A673 (cell line): ENCODE measurements around the gene ATF4. TPM values are rescaled to one million over a fixed set of nuclear protein-coding genes. Genes with fewer than 3 reads are reported as not detected.

Source experiments
- BruUV-seq: library from RNA; stranded (reverse); fragments of 400-500 nt; replicated peaks from 2 replicates; lab custom pipeline; 2021; lab: Mats Ljungman, UMichigan
- CTCF ChIA-PET: fragments of 300-600 bp; sonication (Branson Sonifier 250); formaldehyde crosslinking; loops from one replicate; lab custom pipeline; 2022; ENCODE audit warnings: antibody characterized with exemption; lab: Charles Lee
- POLR2A ChIA-PET: fragments of 300-600 bp; sonication (Branson Sonifier 250); formaldehyde crosslinking; loops from one replicate; lab custom pipeline; 2022; ENCODE audit warnings: antibody characterized with exemption; ENCODE audit not compliant: low non-redundant PET; lab: Charles Lee
- DNase-seq: peaks from one replicate; pipeline ENCODE4 v3.0.0-alpha.2; 2015; ENCODE audit warnings: low spot score
- H3K27ac ChIP-seq: fragments of 200-600 bp; sonication (generic); 2 replicates; pipeline ENCODE4 v1.5.1; 2016; ENCODE audit warnings: mixed run types, low read depth, mild to moderate bottlenecking, mixed read lengths, antibody characterized with exemption, low read length; ENCODE audit not compliant: poor library complexity, severe bottlenecking
- H3K27me3 ChIP-seq: fragments of 200-600 bp; sonication (generic); replicated peaks from 2 replicates; pipeline ENCODE4 v1.6.1; 2017; ENCODE audit warnings: mixed run types, low read depth, mild to moderate bottlenecking, mixed read lengths, antibody characterized with exemption, low read length; ENCODE audit not compliant: insufficient read depth, poor library complexity
- H3K36me3 ChIP-seq: fragments of 200-600 bp; sonication (generic); 2 replicates; pipeline ENCODE4 v1.6.1; 2016; ENCODE audit warnings: mixed run types, mild to moderate bottlenecking, mixed read lengths, antibody characterized with exemption, low read length; ENCODE audit not compliant: insufficient read depth, poor library complexity, severe bottlenecking
- H3K4me1 ChIP-seq: fragments of 200-600 bp; sonication (generic); 2 replicates; pipeline ENCODE4 v1.6.1; 2017; ENCODE audit warnings: mixed run types, mild to moderate bottlenecking, mixed read lengths, antibody characterized with exemption, low read length; ENCODE audit not compliant: insufficient read depth, poor library complexity, severe bottlenecking
- H3K4me3 ChIP-seq: fragments of 200-600 bp; sonication (generic); 2 replicates; pipeline ENCODE4 v1.5.1; 2016; ENCODE audit warnings: low read depth, mixed run types, mild to moderate bottlenecking, mixed read lengths, low read length; ENCODE audit not compliant: poor library complexity, severe bottlenecking
- H3K9me3 ChIP-seq: fragments of 200-600 bp; sonication (generic); 2 replicates; pipeline ENCODE4 v1.6.1; 2016; ENCODE audit warnings: mixed run types, low read depth, mild to moderate bottlenecking, mixed read lengths, antibody characterized with exemption, low read length; ENCODE audit not compliant: poor library complexity, severe bottlenecking
- EZH2 ChIP-seq: fragments of 200-600 bp; sonication (generic); IDR thresholded peaks from 2 replicates; pipeline ENCODE4 v1.6.1; 2017; ENCODE audit warnings: borderline replicate concordance, low read depth, mild to moderate bottlenecking, mixed read lengths, antibody characterized with exemption, low read length; ENCODE audit not compliant: poor library complexity, severe bottlenecking
- intact Hi-C: fragments of 100-400 bp; cut with micrococcal nuclease; formaldehyde crosslinking; loops from one replicate; pipeline ENCODE4 v1.10.0; 2022; ENCODE audit not compliant: unreplicated experiment
- total RNA-seq: library from RNA; stranded (reverse); gene quantifications from 2 replicates; pipeline ENCODE4 v1.2.3, GENCODE V29; 2021
- TF ChIP-seq, protein P1 (sequence below): fragments of 300-800, 200-600 bp; sonication (generic); conservative IDR thresholded peaks from 2 replicates; pipeline ENCODE4 v1.5.1; 2017; ENCODE audit warnings: low read depth, mild to moderate bottlenecking, antibody characterized with exemption, low read length, moderate library complexity, mixed read lengths

ATF4 gene
- total RNA-seq, 1 experiment from 2014 or later = 476 TPM

DNA sequence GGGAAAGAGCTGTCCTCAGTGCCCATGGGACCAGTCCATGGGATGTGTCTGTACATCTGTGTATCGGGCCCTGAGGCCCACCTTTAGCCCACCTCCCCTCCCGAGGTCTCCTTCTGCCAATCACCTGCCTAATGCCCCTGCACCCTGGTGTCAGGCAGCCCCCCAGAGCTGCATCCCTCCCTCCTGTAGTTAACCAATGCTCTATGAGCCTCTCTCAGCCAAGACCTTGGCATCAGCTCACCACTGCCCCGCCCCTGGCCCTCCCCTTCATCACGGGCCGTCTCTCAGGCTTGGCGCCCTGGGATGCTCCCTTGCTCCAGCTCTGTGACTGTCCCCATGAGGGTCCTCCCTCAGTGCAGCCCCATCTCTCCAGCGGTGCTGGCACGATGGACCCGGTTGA, 45.0 kb upstream of the ATF4 start:
- CTCF ChIA-PET = no interaction called here
- intact Hi-C loops = no loop called here
- no TSS peak for BruUV-seq
- H3K27ac ChIP-seq = no peak overlapping the region
- H3K4me1 ChIP-seq = peaks cover 14% of the 10 kb centered on the region
- H3K4me3 ChIP-seq = no peak overlapping the region
- no peak for DNase-seq
- H3K27me3 ChIP-seq = no peaks in the 10 kb centered on the region
- TF ChIP-seq, protein P1, sequence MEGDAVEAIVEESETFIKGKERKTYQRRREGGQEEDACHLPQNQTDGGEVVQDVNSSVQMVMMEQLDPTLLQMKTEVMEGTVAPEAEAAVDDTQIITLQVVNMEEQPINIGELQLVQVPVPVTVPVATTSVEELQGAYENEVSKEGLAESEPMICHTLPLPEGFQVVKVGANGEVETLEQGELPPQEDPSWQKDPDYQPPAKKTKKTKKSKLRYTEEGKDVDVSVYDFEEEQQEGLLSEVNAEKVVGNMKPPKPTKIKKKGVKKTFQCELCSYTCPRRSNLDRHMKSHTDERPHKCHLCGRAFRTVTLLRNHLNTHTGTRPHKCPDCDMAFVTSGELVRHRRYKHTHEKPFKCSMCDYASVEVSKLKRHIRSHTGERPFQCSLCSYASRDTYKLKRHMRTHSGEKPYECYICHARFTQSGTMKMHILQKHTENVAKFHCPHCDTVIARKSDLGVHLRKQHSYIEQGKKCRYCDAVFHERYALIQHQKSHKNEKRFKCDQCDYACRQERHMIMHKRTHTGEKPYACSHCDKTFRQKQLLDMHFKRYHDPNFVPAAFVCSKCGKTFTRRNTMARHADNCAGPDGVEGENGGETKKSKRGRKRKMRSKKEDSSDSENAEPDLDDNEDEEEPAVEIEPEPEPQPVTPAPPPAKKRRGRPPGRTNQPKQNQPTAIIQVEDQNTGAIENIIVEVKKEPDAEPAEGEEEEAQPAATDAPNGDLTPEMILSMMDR = no peak
- TF ChIP-seq EZH2 = no peak
- POLR2A ChIA-PET = no interaction called here
- H3K9me3 ChIP-seq = no peaks in the 10 kb centered on the region
- H3K36me3 ChIP-seq = no peaks in the 10 kb centered on the region

DNA sequence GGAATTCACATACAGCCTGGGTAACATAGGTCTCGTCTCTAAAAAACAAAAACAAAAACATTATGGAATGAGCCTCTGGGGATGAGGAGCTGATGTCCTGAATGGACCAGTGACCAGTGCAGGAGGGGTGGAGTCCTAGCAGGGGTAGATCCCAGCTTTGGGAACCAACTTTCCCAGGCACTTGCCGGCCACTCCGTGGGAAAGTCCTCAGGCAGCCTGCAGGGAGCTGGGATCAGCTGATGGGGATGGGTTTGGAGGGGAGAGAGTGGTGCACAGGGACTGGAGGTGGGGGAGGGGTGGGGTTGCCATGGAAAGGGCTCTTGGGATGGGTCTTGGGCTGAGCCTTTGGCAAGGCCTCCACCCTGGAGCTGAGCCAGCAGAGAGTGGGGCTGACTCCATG, 44.5 kb upstream of the ATF4 start:
- DNase-seq = no peak
- Histone ChIP-seq H3K4me3 (no peak overlapping the region), H3K9me3 (no peaks in the 10 kb centered on the region), H3K27me3 (no peaks in the 10 kb centered on the region), H3K36me3 (no peaks in the 10 kb centered on the region), H3K27ac (no peak overlapping the region), H3K4me1 (peaks cover 14% of the 10 kb centered on the region)
- ChIA-PET POLR2A (no interaction called here), CTCF (interaction anchor here (1.4 kb wide), 1 partner anchor 21 kb away, joined by 4 read pairs; no protein-coding TSS in a partner anchor)
- TF ChIP-seq, protein P1 = no peak
- no peak for TF ChIP-seq EZH2
- no TSS peak for BruUV-seq
- intact Hi-C loops = no loop called here

DNA sequence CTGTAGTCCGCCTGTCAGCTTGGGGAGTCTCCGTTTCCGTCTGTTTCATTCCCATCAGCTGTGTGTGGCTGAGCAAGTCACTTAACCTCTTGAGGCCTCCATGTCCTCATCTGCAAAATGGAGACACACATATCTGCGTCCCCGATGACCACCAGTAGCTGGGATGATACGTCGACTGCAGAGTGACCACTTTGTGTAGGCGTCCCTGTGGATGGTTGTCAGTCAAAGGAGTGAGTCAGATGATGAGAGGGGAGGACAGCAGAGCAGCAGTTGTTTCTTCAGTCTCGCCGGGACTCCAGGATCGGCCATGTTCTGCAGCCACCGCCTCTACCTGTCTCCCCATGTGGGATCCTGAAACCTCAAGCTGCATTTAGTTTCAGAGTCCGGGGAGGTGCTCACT, 43.7 kb upstream of the ATF4 start:
- CTCF ChIA-PET = interaction anchor here (1.4 kb wide), 1 partner anchor 20 kb away, joined by 4 read pairs; no protein-coding TSS in a partner anchor
- no peak for DNase-seq
- no peak overlapping the region for H3K27ac ChIP-seq
- no peak overlapping the region for H3K4me3 ChIP-seq
- BruUV-seq = no TSS peak
- no peaks in the 10 kb centered on the region for H3K9me3 ChIP-seq
- no peaks in the 10 kb centered on the region for H3K27me3 ChIP-seq
- no peaks in the 10 kb centered on the region for H3K36me3 ChIP-seq
- peaks cover 7% of the 10 kb centered on the region for H3K4me1 ChIP-seq
- TF ChIP-seq, protein P1 = no peak
- no peak for TF ChIP-seq EZH2
- POLR2A ChIA-PET = no interaction called here
- intact Hi-C loops = no loop called here
